Heart right ventricle (tissue), 16 donors: Measurements from ENCODE around the gene CEBPE. TPM values are rescaled to one million over a fixed set of nuclear protein-coding genes. Genes with fewer than 3 reads are reported as not detected.

Experiments
- ATAC-seq, 8 donors: fragments of 200-7000 bp; cut with Tn5 transposase; one replicate each; pipeline ENCODE4 v1.9.1; 2020; ENCODE audit warnings: mild to moderate bottlenecking in 8 of 8, moderate library complexity in 8 of 8, moderate number of reproducible peaks in 1 of 8
- DNase-seq, 2 donors: peaks; one replicate each; pipeline ENCODE4 v3.0.0-alpha.2; 2020
- H3K27ac ChIP-seq, 10 donors: fragments of 200-600 bp; sonication (generic) in 2 of 10; one replicate each; pipeline versions ENCODE4 v1.5.0 to v1.8.0; 2020 to 2022; ENCODE audit warnings: mild to moderate bottlenecking in 3 of 10
- H3K27me3 ChIP-seq, 7 donors: fragments of 200-600 bp; one replicate each; pipeline ENCODE4 v1.8.0; 2021 to 2022; ENCODE audit warnings: mild to moderate bottlenecking in 2 of 7
- H3K36me3 ChIP-seq, 9 donors: fragments of 200-600 bp; sonication (generic) in 1 of 9; one replicate each; pipeline versions ENCODE4 v1.5.0 to v1.8.0; 2020 to 2022; ENCODE audit warnings: mild to moderate bottlenecking in 2 of 9
- H3K4me1 ChIP-seq, 9 donors: fragments of 200-600 bp; sonication (generic) in 1 of 9; one replicate each; pipeline versions ENCODE4 v1.5.0 to v1.8.0; 2020 to 2022; ENCODE audit warnings: mild to moderate bottlenecking in 4 of 9
- H3K4me3 ChIP-seq, 10 donors: fragments of 200-600 bp; sonication (generic) in 2 of 10; one replicate each; pipeline versions ENCODE4 v1.5.0 to v1.8.0; 2020 to 2022; ENCODE audit warnings: mild to moderate bottlenecking in 7 of 10, moderate library complexity in 2 of 10
- H3K9me3 ChIP-seq, 11 donors: fragments of 200-600 bp in 10 of 11; sonication (generic) in 2 of 11; one replicate each; pipeline versions ENCODE4 v1.5.0 to v1.8.0; 2013 to 2022; ENCODE audit warnings: mild to moderate bottlenecking in 2 of 11, control low read depth in 1 of 11, moderate library complexity in 1 of 11
- CTCF ChIP-seq, 9 donors: fragments of 200-600 bp; sonication (generic) in 2 of 9; IDR thresholded peaks; one replicate each; pipeline versions ENCODE4 v1.5.0 to v1.8.0; 2021 to 2022; ENCODE audit warnings: antibody characterized with exemption in 9 of 9, mild to moderate bottlenecking in 5 of 9, moderate library complexity in 1 of 9
- WGBS, 2 donors: extraction: QIAGEN DNeasy Blood & Tissue Kit; methylation state at CpG; one replicate each; pipeline ENCODE4 v1.1.7; 2013; ENCODE audit warnings: inconsistent platforms in 1 of 2; 5-methylcytosine and 5-hydroxymethylcytosine counted together
- intact Hi-C, 10 donors: fragments of 100-400 bp; cut with DNase I; formaldehyde crosslinking; loops; one replicate each; pipeline versions ENCODE4 v1.11.1 to v1.14.2; 2022
- polyA plus RNA-seq, 2 donors: library from polyadenylated mRNA; stranded (reverse); fragments of 200-250 nt; gene quantifications; one replicate each; pipeline ENCODE4 v1.2.3, GENCODE V29; 2013
- total RNA-seq, 10 donors: library from RNA; stranded (reverse); fragmentation: NEBNext Ultra II Directional in 3 of 10; extraction: Animal tissue kit (Norgen Biotek cat#: 25700) in 3 of 10; gene quantifications; one replicate each; pipeline versions ENCODE4 v1.2.1 to v1.2.4, GENCODE V29; 2021 to 2023
- donor health status: Arrhythmogenic right ventricular cardiomyopathy.
- donor health status: ischemic (EF 13 %, LVEDD 7.1; RV severe dilation, severe dysfunction).
- donor health status: healthy with polysubstance abuse.
- donor health status: DM: no; HTN: yes; CAD: no.
- donor health status: DM: no; HTN: no; CAD: no.
- donor health status: ischemic (EF 25% LVEDD 6.9; RV normal size, moderate dysfunction).
- donor health status: ischemic (EF 25% LVEDD 5.7; RV mildly dilated, moderate dysfunction).
- donor health status: healthy.
- donor health status: DM: yes; HTN: yes; CAD: no.
- donor health status: Ischemic cardiomyopathy.
- donor health status: ischemic (EF 35%, LVEDD 5.7; RV mildly dilated, moderate dysfunction).
- donor health status: nonischemic (EF 11% LVEDD 7.7; RV severe dilation, severe dysfunction).
- donor health status: DM: yes; HTN: yes; CAD: no.
- donor health status: PGD.
- donor health status: ischemic (EF 29% LVEDD 5.4; RV normal size, mild dysfunction).
- donor health status: nonischemic (EF 23%, LVEDD 6.1; RV moderate dilation, normal function).

The CEBPE gene
- total and polyA plus RNA-seq, 12 donors = 0.07 to 0.53 TPM; not detected in 10

- intact Hi-C loops = loop anchor here in 5 of 10 donors (10.0 kb wide), 2 partner anchors 166 to 176 kb away; partner anchors contain the start of genes BCL2L2 (in 1 of the 5) and PPP1R3E (in 1 of the 5)
- DNase-seq (no peak), ATAC-seq (no peak)
- no peak for TF ChIP-seq CTCF (IDR thresholded peaks at IDR 0.05)
- WGBS, 2 donors = 81 to 85% methylated on average over 7 of the region's 7 CpGs
- peaks cover 0 to 31% (median 0%) of the 10 kb centered on the region in 9 donors for H3K36me3 ChIP-seq
- H3K9me3 ChIP-seq = no peaks in the 10 kb centered on the region
- no peak overlapping the region for H3K4me3 ChIP-seq
- peaks cover 0 to 23% (median 0%) of the 10 kb centered on the region in 9 donors for H3K4me1 ChIP-seq
- H3K27ac ChIP-seq = no peak overlapping the region
- H3K27me3 ChIP-seq = no peaks in the 10 kb centered on the region
Observed at GRCh38 chr14:23128969-23129758, 10.1 kb upstream of the CEBPE start.

- no peaks in the 10 kb centered on the region for H3K9me3 ChIP-seq
- ATAC-seq (no peak), DNase-seq (no peak)
- H3K4me1 ChIP-seq = peaks cover 0 to 31% (median 4%) of the 10 kb centered on the region in 9 donors
- H3K27me3 ChIP-seq = no peaks in the 10 kb centered on the region
- TF ChIP-seq CTCF (IDR thresholded peaks at IDR 0.05) = no peak
- intact Hi-C loops = loop anchor here in 5 of 10 donors (10.0 kb wide), 2 partner anchors 167 to 177 kb away; partner anchors contain the start of genes BCL2L2 (in 1 of the 5) and PPP1R3E (in 1 of the 5)
- 92 to 93% methylated on average over 3 of the region's 3 CpGs for WGBS, 2 donors
- peaks cover 0 to 31% (median 0%) of the 10 kb centered on the region in 9 donors for H3K36me3 ChIP-seq
- no peak overlapping the region for H3K4me3 ChIP-seq
- H3K27ac ChIP-seq = no peak overlapping the region
Observed at GRCh38 chr14:23127861-23128260, 8.8 kb upstream of the CEBPE start.

- intact Hi-C loops = loop anchor here in 5 of 10 donors (1.0 to 10.0 kb wide), 3 partner anchors 35 to 178 kb away; partner anchors contain the start of genes BCL2L2 (in 1 of the 5) and PPP1R3E (in 1 of the 5)
- H3K4me3 ChIP-seq = no peak overlapping the region
- no peak for DNase-seq
Observed at GRCh38 chr14:23126548-23127278, 7.7 kb upstream of the CEBPE start.

More at GRCh38 chr14:23126548-23127278, 7.7 kb upstream of the CEBPE start:
- H3K27ac ChIP-seq = no peak overlapping the region
- no peak for TF ChIP-seq CTCF (IDR thresholded peaks at IDR 0.05)
- H3K9me3 ChIP-seq = no peaks in the 10 kb centered on the region
- peaks cover 0 to 37% (median 5%) of the 10 kb centered on the region in 9 donors for H3K4me1 ChIP-seq
- no peak for ATAC-seq
- H3K36me3 ChIP-seq = peaks cover 0 to 30% (median 0%) of the 10 kb centered on the region in 9 donors
- WGBS, 2 donors = 89 to 92% methylated on average over 8 of the region's 8 CpGs
- no peaks in the 10 kb centered on the region for H3K27me3 ChIP-seq
